Neuron (in vitro differentiated cells): ENCODE measurements around the gene SEMA7A.

Experiments
- H2AFZ ChIP-seq: one replicate; pipeline ENCODE4 v1.6.1; 2013; ENCODE audit warnings: low read depth, mild to moderate bottlenecking, inconsistent platforms, low read length, moderate library complexity
- H3K27me3 ChIP-seq: one replicate; pipeline ENCODE4 v1.6.1; 2013; ENCODE audit warnings: low read length; ENCODE audit not compliant: insufficient read depth
- H3K36me3 ChIP-seq: one replicate; pipeline ENCODE4 v1.6.1; 2013; ENCODE audit warnings: low read length; ENCODE audit not compliant: insufficient read depth
- H3K4me1 ChIP-seq: one replicate; pipeline ENCODE4 v1.6.1; 2013; ENCODE audit warnings: low read length; ENCODE audit not compliant: insufficient read depth
- H3K4me3 ChIP-seq: 2 replicates; pipeline ENCODE4 v1.5.1; 2013; ENCODE audit warnings: mild to moderate bottlenecking, low read length, moderate library complexity
- H3K9me3 ChIP-seq: one replicate; pipeline ENCODE4 v1.6.1; 2013; ENCODE audit warnings: low read length

Gene SEMA7A

DNA sequence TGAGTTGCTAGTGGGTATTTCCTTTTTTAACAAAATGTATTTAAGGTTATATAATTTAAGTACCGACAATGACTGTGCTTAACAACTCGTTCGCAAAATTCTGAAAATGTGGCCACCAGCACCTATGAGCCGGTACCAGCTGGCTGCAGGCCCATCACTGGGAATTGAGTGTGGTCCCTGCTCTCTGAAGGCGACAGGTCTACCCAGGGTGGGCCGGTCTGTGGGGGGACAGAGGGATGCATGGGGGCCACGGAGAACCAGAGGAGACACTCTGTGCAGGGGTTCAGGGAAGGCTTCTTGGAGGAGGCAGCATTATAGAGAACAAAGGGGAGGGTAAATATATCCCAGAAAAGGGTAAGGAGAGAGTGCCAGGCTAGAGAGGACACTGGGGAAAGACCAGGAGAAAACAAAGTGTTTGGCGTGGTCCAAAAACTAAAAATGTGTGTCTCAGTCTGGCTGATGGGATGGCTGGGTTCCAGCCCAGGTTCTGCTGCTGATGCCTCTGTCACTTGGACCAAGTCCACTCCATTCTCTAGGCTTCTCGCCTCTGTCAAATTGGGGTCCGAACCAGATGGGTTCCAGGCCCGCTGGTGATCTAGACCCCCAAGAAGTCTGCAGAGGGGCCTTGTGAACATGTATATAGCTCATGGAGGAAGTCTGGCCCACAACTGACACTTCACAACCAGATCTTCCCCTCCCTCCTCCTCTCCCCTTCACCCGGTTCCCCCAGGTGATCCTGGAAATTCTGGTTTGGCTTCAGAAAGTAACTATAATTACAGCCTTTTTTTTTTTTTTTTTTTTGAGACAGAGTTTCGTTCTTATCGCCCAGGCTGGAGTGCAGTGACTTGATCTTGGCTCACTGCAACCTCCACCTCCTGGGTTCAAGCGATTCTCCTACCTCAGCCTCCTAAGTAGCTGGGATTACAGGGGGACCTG lies 55.7 kb downstream of the SEMA7A start:
- Histone ChIP-seq H3K4me3 (no peak overlapping the region), H3K4me1 (peaks cover 8% of the 10 kb centered on the region)

DNA sequence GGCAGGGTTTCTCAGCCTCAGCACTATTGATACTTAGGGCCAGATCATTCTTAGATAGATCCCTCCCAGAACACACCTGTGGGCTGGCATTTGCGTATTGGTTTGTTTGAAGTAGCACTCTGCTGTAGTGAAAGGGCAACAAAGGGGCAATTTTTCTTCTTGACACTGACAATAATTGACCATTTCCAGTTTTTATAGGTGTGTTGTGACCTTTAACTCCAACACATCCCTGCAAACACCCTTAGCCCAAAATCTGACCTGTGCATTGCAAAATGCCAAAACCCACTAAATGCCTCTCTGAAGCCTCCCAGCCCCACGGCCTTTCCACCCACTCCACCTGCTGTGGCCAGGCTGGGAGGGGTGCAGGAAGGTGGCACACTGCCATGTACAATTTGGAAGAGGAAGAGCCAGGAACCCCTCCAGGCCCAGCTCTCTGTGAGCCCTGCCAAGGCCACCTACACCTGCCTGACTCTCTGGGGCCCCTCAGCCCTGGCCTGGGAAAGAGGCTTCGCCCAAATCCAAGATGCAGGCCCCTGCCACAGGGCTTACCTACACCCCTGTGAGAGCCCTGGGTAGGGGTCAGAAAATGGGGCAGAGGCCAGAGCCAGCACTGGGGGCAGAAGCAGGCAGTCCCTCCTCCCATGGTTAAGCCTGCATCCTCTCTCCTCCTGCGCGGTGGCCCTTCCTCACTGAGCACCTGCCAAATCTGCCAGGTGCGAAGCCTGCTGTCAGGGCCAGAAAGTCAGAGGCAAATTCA lies 56.8 kb downstream of the SEMA7A start:
- H3K4me1 ChIP-seq: peaks cover 8% of the 10 kb centered on the region
- H3K4me3 ChIP-seq: no peak overlapping the region
- peaks cover 13% of the 10 kb centered on the region for H3K27me3 ChIP-seq
- no peak overlapping the region for H2AFZ ChIP-seq
- H3K9me3 ChIP-seq: no peaks in the 10 kb centered on the region
- no peaks in the 10 kb centered on the region for H3K36me3 ChIP-seq

More for the DNA sequence above, 55.7 kb downstream of the SEMA7A start:
- H3K9me3 ChIP-seq: no peaks in the 10 kb centered on the region
- H2AFZ ChIP-seq: no peak overlapping the region
- no peaks in the 10 kb centered on the region for H3K36me3 ChIP-seq
- H3K27me3 ChIP-seq: peaks cover 9% of the 10 kb centered on the region

DNA sequence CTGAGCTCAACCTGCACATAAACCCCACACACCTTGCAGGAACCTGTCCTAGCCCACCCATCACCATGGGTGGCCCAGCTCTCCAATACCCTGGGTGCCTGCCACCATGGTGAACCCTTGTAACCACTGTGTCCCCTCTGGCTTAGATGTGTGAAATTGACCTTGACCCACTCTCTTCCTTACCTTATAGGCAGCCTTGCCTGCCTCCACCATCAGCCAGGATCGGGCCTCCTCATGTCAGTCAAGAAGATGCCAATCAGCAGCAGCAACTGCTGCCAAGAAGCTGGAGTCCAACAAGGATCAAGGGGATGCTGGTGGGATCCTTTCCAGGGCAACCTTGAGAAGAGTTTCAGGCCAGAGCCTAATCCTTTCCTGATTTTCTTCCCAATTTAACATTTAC lies 57.5 kb downstream of the SEMA7A start:
- Histone ChIP-seq H3K9me3 (no peaks in the 10 kb centered on the region), H3K4me1 (peaks cover 8% of the 10 kb centered on the region), H3K36me3 (no peaks in the 10 kb centered on the region), H3K4me3 (no peak overlapping the region), H3K27me3 (peaks cover 21% of the 10 kb centered on the region), H2AFZ (no peak overlapping the region)

DNA sequence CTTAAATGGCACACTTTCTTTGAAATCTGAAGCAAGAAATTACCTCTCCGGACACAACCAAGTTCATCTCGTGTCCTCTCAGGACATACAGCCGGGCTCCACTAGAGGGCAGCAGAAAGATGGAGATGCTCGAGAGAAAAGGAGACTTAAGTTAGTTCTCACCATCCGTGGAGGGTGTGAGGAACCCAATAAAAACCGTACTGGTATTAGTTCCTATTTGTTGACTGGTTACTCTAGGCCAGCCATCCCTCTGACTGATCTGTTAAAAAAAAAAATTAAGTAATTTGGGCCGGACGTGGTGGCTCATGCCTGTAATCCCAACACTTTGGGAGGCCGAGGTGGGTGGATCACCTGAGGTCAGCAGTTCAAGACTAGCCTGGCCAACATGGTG lies 58.5 kb downstream of the SEMA7A start:
- Histone ChIP-seq H3K9me3 (no peaks in the 10 kb centered on the region), H3K27me3 (peaks cover 30% of the 10 kb centered on the region), H3K4me3 (no peak overlapping the region)

DNA sequence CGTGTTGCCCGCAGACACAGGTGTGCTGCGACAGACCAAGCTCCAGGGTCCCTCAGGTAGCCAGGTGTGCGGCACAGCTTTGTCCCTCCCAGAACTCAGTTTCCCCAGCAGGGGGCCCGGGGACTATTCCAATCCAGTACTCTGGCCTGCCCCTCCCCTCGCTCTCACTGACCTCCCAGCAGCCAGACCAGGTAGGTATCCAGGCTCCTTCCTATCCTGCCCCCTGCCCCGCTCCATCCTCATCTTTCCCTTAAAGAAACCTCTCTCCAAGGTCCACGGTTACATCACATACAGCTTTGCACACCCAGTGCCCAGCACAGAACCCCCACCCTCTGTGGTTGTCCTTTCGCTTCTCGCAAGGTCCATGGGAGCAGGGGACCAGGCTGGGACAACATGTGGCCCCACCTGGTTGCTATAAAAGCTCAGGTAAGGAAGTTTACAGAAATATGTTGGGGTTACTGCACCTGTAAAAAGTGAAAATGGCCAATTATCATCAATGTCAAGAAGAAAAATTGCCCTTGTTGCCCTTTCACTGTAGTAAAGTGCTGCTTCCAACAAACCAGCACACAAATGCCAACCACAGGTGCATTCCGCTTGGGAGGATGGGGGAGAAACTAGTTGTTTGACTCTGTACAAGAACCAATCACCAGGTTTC lies 59.0 kb downstream of the SEMA7A start:
- H3K9me3 ChIP-seq: no peaks in the 10 kb centered on the region
- H3K27me3 ChIP-seq: peaks cover 31% of the 10 kb centered on the region
- no peaks in the 10 kb centered on the region for H3K36me3 ChIP-seq
- H3K4me3 ChIP-seq: peak overlapping the region; percentile 60
- peak overlapping the region; percentile 75 for H2AFZ ChIP-seq
- peaks cover 8% of the 10 kb centered on the region for H3K4me1 ChIP-seq

More for the DNA sequence above, 58.5 kb downstream of the SEMA7A start:
- Histone ChIP-seq H3K4me1 (peaks cover 8% of the 10 kb centered on the region), H2AFZ (no peak overlapping the region), H3K36me3 (no peaks in the 10 kb centered on the region)

DNA sequence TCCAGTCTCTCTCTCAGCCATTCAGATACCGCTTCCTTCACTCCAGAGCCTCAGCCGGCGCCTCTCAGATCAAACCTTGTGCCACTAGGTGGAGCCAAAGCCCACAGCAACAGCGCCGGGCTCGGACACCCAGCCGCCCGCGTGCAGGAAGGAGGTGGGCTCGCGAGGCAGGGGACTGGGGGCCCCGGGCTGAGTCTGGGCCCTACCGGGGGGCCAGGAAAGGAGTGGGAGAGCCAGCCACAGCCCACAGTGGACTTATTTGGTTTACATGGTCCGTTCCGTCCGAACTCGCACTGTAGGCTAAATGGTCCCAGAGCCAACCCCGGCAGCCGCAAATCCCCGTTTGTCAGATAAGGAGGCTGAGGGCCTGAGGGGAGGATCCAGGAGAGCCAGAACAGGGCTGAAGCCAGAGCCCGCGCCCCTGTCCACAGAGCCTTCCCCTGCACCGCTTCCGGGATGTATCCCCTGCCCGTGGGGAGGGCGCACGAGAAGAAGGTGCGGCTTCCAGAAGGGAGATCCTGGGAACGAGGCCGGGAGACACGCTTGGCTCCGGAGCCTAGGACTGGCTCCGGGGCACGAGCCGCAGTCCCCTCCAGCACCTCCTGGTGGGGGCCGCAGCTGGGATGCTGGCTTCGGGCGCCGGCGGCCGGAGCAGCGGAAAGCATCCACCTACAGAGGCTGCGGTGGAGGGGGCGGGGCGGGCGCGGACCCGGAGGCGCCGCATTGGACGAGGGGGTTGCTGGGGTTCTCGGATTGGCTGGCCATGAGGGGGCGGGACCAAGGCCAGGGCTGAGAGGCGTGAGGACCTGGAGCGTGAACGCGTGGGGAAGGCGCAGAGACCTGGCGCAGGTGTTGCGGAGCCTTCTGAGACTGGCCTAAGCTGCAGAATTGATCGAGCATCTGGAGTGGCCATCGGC lies 59.8 kb downstream of the SEMA7A start:
- no peaks in the 10 kb centered on the region for H3K36me3 ChIP-seq
- peak overlapping the region; percentile 60 for H3K4me3 ChIP-seq
- peak overlapping the region; percentile 75 for H2AFZ ChIP-seq
- no peaks in the 10 kb centered on the region for H3K9me3 ChIP-seq
- H3K27me3 ChIP-seq: peaks cover 31% of the 10 kb centered on the region
- peaks cover 8% of the 10 kb centered on the region for H3K4me1 ChIP-seq

DNA sequence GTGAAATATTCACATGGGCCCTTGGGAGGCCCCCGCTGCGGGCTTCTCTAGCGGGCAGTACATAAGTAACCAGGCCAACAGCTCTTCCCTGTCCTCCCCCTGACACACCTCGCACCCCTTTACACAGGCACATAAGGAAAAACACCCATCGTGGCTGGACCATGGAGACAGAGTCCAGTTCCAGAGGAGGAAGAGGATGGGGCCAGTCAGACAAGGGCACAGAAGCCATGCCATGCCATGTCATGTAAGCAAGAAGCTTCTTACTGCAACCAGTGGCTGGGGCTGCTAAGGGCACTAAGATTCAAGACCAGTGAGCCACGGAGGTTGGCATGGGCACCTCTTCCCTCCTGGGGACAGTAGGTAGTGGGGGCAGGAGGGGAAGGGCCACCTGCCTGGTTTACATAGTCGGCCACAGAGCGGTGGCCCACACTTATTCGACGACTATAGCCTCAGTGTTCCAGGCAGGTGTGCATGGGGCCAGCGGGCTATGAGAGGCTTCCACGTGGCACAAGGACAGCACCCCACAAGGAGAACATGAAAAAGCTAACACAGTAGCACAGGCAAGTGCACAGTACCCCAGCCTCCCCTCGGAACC lies 60.6 kb downstream of the SEMA7A start:
- H2AFZ ChIP-seq: peak overlapping the region; percentile 75
- no peaks in the 10 kb centered on the region for H3K36me3 ChIP-seq
- H3K9me3 ChIP-seq: no peaks in the 10 kb centered on the region
- H3K4me3 ChIP-seq: no peak overlapping the region
- peaks cover 31% of the 10 kb centered on the region for H3K27me3 ChIP-seq
- H3K4me1 ChIP-seq: peaks cover 8% of the 10 kb centered on the region

DNA sequence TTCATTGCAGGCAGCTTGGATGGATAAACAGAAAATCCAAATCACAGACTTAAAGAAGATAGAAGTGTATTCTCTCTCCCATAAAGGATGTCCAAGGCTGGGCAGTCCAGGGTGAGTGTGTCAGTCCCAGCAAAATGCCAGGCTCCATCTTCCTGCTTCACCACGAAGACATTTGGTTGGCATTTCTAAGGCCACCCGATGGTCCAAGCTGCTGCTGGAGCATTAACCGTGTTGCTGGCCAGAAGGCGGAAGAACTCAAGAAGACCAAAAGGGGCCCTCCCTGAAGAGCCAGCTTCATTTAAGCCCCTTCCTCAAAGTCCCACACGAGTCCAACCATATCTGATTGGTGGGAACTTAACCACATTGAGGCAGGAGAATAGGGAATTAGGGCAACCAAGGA lies 63.3 kb downstream of the SEMA7A start:
- Histone ChIP-seq H2AFZ (no peak overlapping the region), H3K36me3 (no peaks in the 10 kb centered on the region), H3K4me1 (peaks cover 8% of the 10 kb centered on the region), H3K27me3 (peaks cover 42% of the 10 kb centered on the region), H3K9me3 (no peaks in the 10 kb centered on the region), H3K4me3 (no peak overlapping the region)

DNA sequence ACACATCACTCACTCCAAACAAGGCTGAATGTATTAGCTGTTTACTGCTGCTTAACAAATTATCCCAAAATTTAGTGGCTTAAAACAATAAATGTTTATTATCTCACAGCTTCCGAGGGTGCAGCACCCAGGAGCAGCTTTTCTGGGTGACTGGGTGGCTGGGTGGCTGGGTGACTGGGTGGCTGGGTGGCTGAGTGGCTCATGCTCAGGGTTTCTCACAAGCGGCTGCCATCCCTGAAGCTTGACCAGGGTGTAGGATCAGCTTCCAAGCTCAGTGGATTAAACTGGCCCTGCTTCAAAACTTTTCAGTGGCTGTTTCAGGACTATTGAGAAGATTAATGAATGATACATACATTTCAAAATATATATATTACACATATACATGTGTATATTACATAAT lies 64.0 kb downstream of the SEMA7A start:
- Histone ChIP-seq H2AFZ (no peak overlapping the region), H3K9me3 (no peaks in the 10 kb centered on the region), H3K4me3 (no peak overlapping the region), H3K36me3 (no peaks in the 10 kb centered on the region), H3K4me1 (peaks cover 6% of the 10 kb centered on the region), H3K27me3 (peaks cover 49% of the 10 kb centered on the region)

DNA sequence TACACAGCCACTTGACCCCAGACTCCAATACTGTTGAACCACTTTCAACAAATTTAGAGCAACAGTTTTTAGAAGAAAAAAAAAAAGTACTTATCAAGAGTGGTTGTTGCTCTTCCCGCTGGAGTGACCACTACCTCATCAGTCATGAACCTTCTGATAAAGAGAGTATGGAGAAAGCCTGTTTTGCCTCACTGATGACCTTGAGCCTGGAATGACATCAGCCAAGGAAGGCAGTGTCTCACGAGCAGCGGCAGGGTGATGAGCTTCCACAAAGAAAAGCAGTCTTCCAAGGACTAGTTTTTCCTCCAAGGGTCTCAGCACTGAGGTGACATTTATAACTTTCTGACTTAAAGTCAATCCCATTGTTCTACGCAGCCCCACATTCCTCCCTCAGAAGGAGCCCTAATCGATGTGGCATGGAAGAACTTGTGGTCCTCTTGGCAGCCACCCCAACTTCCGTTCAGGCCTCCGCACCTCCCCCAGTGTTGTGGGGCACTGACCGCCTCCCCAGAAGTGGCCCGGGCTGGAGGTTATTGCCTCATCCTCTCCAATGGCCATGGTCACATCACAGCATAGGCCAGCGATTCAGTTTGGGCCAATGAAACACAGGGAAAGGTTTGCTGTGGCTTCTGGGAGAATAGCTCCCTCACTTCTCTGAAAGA lies 64.5 kb downstream of the SEMA7A start:
- H3K27me3 ChIP-seq: peaks cover 54% of the 10 kb centered on the region
- H3K36me3 ChIP-seq: no peaks in the 10 kb centered on the region
- no peak overlapping the region for H3K4me3 ChIP-seq
- no peak overlapping the region for H2AFZ ChIP-seq
- H3K4me1 ChIP-seq: peaks cover 3% of the 10 kb centered on the region
- H3K9me3 ChIP-seq: no peaks in the 10 kb centered on the region

DNA sequence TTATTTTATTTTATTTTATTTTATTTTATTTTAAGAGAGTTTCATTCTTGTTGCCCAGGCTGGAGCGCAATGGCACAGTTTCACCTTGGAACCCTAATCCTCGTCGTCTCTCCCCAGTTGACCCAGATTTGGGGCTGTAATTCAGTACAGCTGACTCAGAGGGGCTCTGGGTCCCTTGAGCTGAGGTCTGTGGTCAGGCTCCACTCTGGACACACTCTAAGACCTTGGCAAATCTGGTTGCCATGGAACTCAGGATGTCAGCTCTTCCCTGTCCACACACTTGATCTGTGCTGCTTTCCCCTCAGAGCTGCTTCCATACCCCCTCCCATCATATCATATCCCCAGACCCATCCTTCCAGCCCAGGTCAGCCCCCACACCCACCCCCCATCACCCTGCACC lies 65.6 kb downstream of the SEMA7A start:
- H3K4me3 ChIP-seq: no peak overlapping the region
- no peaks in the 10 kb centered on the region for H3K36me3 ChIP-seq
- no peaks in the 10 kb centered on the region for H3K9me3 ChIP-seq
- H3K4me1 ChIP-seq: no peaks in the 10 kb centered on the region
- H3K27me3 ChIP-seq: peaks cover 63% of the 10 kb centered on the region
- H2AFZ ChIP-seq: no peak overlapping the region
